Superior temporal gyrus (tissue), 1 donor: Measurements from ENCODE around the gene SLC13A2.
"Not testable (repeated sequence)": the region's sequence is repeated elsewhere in the genome, so short reads cannot be mapped to it uniquely, and the experiment has no call there.

Experiments
- DNase-seq: peaks from one replicate; pipeline ENCODE4 v3.0.0-alpha.2; 2016; ENCODE audit errors: extremely low spot score

The SLC13A2 gene, protein sequence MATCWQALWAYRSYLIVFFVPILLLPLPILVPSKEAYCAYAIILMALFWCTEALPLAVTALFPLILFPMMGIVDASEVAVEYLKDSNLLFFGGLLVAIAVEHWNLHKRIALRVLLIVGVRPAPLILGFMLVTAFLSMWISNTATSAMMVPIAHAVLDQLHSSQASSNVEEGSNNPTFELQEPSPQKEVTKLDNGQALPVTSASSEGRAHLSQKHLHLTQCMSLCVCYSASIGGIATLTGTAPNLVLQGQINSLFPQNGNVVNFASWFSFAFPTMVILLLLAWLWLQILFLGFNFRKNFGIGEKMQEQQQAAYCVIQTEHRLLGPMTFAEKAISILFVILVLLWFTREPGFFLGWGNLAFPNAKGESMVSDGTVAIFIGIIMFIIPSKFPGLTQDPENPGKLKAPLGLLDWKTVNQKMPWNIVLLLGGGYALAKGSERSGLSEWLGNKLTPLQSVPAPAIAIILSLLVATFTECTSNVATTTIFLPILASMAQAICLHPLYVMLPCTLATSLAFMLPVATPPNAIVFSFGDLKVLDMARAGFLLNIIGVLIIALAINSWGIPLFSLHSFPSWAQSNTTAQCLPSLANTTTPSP

DNA sequence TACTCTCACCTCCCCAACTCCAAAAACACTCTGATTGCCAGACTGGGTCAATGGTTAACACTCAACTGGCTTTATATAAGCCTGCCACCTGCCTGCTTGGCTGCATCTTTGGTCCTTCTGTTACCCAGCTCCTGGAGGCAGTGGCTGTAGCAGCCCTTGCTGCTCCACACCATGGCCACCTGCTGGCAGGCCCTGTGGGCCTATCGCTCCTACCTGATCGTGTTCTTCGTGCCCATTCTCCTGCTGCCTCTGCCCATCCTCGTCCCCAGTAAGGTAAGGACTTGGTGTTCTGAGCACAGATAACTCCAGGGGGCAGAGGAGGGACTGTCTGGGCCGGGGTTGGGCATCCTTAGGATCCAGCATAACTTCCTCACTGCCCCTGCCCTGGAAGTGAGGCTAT, at the start of gene SLC13A2:
TSS of gene SLC13A2 (plus strand) at position 103 of the 400 bp plus-strand sequence. CDS start at position 172, 69 bp downstream.
- DNase-seq: no peak

- no peak for DNase-seq
Observed at GRCh38 chr17:28425206-28425605, 48.2 kb upstream of the SLC13A2 start.

DNA sequence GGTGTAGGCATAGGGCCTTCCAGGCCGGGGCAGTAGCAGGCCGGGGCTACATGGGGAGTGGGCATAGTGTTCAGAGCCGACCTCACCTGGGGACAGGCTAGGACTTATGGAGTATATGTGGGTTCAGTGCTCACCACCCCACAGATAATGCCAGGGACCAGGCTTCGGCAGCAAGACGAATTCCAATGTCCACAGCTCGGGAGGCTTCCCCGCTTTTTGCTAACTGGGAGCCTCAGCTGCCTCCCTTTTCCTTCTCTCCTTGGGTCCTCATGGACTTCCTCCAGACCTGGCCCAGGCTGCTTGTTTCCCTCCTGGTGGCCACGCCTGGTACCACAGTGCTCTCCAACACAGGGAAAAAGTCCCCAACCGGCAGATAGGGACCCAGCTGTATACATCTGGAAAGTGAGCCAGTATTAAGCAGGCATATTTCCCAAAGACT, 47.3 kb upstream of the SLC13A2 start:
- no peak for DNase-seq

DNA sequence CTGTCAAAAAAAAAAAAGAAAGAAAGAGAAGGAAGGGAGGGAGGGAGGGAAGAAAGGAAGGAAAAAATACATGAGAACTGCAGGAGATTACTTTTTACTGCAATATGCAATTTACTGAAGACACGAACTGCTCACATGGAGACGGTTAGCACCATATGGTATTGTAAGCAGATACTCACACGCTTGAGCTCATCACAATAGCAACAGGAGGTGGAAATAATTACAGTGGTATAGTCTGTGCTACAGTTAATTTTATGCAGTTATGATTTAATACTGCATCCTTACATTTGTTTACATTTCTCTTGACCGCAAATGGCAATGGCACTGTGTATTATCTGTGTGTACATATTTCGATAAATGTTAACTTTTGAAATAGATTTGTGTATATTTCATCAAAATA, 46.1 kb upstream of the SLC13A2 start:
- no peak for DNase-seq

DNA sequence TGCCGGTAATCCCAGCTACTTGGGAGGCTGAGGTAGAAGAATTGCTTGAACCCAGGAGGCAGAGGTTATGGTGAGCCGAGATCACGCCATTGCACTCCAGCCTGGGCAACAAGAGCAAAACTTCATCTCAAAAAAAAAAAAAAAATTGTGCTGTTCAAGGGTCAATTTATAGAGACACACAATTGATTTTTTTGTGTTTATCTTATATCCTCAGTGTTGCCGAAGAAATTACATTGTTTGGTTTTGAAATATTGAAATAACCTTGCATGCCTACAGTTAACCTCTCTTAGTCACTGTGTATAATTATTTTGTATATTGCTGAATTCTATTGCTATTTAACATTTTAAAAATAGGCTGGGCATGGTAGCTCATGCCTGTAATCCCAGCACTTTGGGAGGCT, 45.5 kb upstream of the SLC13A2 start:
- DNase-seq: not testable (repeated sequence)

DNA sequence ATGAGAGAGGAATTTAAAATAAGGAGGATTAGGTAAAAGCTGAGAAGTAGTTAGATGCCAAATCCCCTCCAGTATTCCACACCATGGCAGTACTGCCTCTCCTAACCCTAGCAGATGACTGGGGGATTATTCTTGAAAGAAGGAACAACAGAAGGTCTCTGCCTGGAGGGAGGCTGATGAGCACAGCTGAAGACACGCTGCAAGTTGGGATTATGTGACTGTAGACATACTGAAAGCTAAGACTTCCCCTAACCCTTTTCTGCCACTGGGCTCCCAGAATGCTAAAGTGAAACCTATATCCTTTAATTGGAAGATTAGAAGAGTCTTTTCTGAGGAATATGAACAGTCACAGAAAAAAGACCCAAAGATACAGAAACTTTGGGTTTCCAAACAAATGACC, 39.7 kb upstream of the SLC13A2 start:
- DNase-seq: no peak

DNA sequence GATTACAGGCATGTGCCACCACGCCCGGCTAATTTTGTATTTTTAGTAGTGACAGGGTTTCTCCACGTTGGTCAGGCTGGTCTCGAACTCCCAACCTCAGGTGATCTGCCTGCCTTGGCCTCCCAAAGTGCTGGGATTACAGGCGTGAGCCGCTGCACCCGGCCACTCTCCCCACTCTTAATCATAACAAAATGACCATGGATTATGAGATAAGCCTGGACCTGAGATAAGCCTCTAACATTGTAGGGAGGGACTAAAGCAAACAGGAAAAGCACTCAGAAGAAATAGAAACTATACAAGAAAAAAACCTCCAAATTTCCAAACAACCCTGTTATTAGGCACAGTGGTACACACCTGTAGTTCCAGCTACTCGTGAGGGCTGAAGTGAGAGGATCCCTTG, 39.1 kb upstream of the SLC13A2 start:
- DNase-seq: not testable (repeated sequence)

GRCh38 chr17:28443901-28444638, 29.4 kb upstream of the SLC13A2 start:
- no peak for DNase-seq

- DNase-seq: no peak
Observed at GRCh38 chr17:28446716-28447395, 26.6 kb upstream of the SLC13A2 start.

GRCh38 chr17:28447396-28447760, 26.1 kb upstream of the SLC13A2 start:
- no peak for DNase-seq

- no peak for DNase-seq
Observed at GRCh38 chr17:28449859-28450258, 23.6 kb upstream of the SLC13A2 start.

DNA sequence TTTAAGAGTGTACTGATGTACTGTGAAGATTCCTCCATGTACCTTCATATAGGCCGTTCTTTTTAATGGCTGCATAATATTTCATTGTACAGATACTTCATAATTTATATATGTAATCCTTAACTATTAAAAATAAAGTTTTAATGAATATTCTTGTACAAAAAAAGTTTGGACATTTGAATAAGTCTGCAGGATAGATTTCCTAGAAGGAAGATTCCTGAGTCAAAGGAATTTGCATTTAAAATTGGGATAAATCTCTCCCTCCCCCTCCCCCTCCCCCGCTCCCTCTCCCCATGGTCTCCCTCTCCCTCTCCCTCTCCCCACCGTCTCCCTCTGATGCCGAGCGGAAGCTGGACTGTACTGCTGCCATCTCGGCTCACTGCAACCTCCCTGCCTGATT, 15.6 kb upstream of the SLC13A2 start:
- no peak for DNase-seq

DNA sequence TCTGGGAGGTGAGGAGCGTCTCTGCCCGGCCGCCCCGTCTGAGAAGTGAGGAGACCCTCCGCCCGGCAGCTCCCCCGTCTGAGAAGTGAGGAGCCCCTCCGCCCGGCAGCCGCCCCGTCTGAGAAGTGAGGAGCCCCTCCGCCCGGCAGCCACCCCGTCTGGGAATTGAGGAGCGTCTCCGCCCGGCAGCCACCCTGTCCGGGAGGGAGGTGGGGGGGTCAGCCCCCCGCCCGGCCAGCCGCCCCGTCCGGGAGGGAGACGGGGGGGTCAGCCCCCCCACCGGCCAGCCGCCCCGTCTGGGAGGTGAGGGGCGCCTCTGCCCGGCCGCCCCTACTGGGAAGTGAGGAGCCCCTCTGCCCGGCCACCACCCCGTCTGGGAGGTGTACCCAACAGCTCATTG, 14.6 kb upstream of the SLC13A2 start:
- not testable (repeated sequence) for DNase-seq

- DNase-seq: no peak
Observed at GRCh38 chr17:28460901-28461300, 12.5 kb upstream of the SLC13A2 start.

DNA sequence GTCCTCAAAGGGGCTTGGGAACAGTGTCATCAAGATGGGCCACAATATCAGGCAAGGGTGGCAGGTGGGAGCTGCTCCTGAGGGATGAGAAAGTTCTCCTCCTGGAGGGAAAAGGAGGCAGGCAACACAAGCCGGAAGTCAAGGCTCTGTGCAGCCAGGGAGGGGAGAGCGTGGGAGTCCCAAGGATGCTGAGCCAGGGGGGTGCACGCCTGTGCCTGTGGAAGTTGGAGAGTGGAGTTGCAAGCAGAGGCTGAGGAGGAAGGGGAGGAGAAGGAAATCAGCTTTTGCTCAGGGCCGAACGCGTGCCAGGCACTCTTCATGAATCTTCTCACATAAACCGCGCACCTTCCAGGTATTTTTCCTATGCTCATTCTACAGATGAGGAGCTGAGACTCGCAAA, 7.4 kb upstream of the SLC13A2 start:
- no peak for DNase-seq

DNA sequence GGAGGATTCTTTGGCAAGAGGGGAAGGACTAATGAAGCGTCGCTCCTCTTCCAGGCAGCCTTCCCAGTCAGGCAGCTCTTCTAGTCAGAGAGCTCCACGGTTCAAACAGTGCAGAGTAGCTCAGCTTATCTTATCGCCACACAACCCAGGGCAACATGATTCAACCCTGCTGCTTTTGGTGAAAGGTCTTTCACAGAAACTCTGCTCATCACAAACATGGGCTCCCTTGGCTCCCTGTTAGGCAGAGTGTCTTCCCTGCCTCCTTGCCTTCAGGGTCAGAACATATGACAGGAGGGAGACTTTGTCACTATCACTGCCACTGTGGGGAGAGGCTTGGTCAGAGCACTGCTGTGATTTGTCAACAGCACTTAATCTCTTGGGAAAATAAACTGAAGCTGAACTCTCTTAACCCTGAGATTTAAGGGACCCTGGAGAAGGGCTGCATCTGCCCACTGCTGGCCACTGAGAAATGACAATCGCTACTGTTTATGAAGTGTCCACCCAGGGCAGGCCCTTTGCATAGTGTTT, 6.9 kb upstream of the SLC13A2 start:
- no peak for DNase-seq

DNA sequence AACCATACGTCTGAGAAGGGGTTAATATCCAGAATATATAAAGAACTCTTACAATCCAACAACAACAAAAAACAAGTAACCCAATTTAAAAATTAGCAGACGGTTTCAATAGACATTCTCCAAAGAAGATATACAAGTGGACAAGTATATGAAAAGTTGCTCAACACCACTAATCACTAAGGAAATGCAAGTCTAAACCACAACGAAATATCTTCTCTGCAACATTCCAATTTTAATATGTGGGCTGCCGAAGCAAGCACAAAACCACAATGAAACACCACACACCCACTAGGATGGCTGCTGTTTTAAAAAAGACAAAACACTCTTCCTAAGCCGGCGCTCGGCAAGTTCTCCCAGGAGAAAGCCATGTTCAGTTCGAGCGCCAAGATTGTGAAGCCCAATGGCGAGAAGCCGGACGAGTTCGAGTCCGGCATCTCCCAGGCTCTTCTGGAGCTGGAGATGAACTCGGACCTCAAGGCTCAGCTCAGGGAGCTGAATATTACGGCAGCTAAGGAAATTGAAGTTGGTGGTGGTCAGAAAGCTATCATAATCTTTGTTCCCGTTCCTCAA, 5.9 kb upstream of the SLC13A2 start:
- DNase-seq: no peak

GRCh38 chr17:28468033-28468735, 5.3 kb upstream of the SLC13A2 start:
- DNase-seq: not testable (repeated sequence)

- DNase-seq: no peak
Observed at GRCh38 chr17:28468781-28469180, 4.7 kb upstream of the SLC13A2 start.

GRCh38 chr17:28469376-28469775, 4.1 kb upstream of the SLC13A2 start:
- no peak for DNase-seq
